Activated CD8-positive, alpha-beta memory T cell treated with anti-CD3 and anti-CD28 coated beads, Interleukin-2, amount 10 ng/mL, durations not matched to agents 7 days and 5 days (primary cell): ENCODE results near the gene EPN3. TPM values are rescaled to one million over a fixed set of nuclear protein-coding genes. Genes with fewer than 3 reads are reported as not detected.

Source experiments
- ATAC-seq: fragments of 150-1000 bp; cut with Tn5 transposase; one replicate; pipeline ENCODE4 v1.10.0; 2021; ENCODE audit warnings: moderate library complexity
- CTCF ChIA-PET: fragments of 350-600 bp; sonication (Branson Sonifier 250); formaldehyde crosslinking; loops from one replicate; lab custom pipeline; 2021; ENCODE audit warnings: antibody characterized with exemption; lab: Charles Lee
- DNase-seq: peaks from one replicate; pipeline ENCODE4 v3.0.0-alpha.2; 2020
- H3K27ac Mint-ChIP-seq: one replicate; pipeline ENCODE4 v1.8.0; 2021; ENCODE audit warnings: mild to moderate bottlenecking, mixed read lengths
- H3K27me3 Mint-ChIP-seq: one replicate; pipeline ENCODE4 v1.8.0; 2021; ENCODE audit warnings: mixed read lengths
- H3K36me3 Mint-ChIP-seq: one replicate; pipeline ENCODE4 v1.8.0; 2021; ENCODE audit warnings: mild to moderate bottlenecking, mixed read lengths
- H3K4me1 Mint-ChIP-seq: one replicate; pipeline ENCODE4 v1.8.0; 2021; ENCODE audit warnings: mixed read lengths
- H3K4me3 Mint-ChIP-seq: one replicate; pipeline ENCODE4 v1.8.0; 2021; ENCODE audit warnings: mild to moderate bottlenecking, moderate library complexity, mixed read lengths
- H3K9me3 Mint-ChIP-seq: one replicate; pipeline ENCODE4 v1.8.0; 2022; ENCODE audit warnings: low read depth, mixed read lengths
- total RNA-seq, 2 experiments: library from RNA; stranded (reverse); gene quantifications; one replicate each; pipeline ENCODE4 v1.2.3, GENCODE V29; 2021

Gene EPN3
- total RNA-seq, 2 experiments from 2014 or later = not detected

GRCh38 chr17:50560931-50561745 lies 28.6 kb downstream of the EPN3 start:
- ATAC-seq (no peak), DNase-seq (no peak)
- Mint-ChIP-seq H3K27me3 (peaks cover 69% of the 10 kb centered on the region), H3K27ac (no peak overlapping the region), H3K36me3 (no peaks in the 10 kb centered on the region), H3K4me3 (no peak overlapping the region), H3K4me1 (peaks cover 18% of the 10 kb centered on the region), H3K9me3 (no peaks in the 10 kb centered on the region)
- CTCF ChIA-PET = interaction anchor here (1.0 to 1.7 kb wide), 5 partner anchors 14 to 164 kb away, joined by 3 to 8 read pairs (median 3); partner anchors contain the start of genes LRRC59 and SPATA20

- DNase-seq = no peak
- Mint-ChIP-seq H3K4me1 (peaks cover 18% of the 10 kb centered on the region), H3K36me3 (no peaks in the 10 kb centered on the region), H3K9me3 (no peaks in the 10 kb centered on the region), H3K4me3 (no peak overlapping the region), H3K27me3 (peaks cover 75% of the 10 kb centered on the region), H3K27ac (no peak overlapping the region)
- ATAC-seq = no peak
- CTCF ChIA-PET = interaction anchor here (0.8 to 1.7 kb wide), 5 partner anchors 12 to 164 kb away, joined by 3 to 8 read pairs (median 4); partner anchors contain the start of genes LRRC59 and SPATA20
Observed at GRCh38 chr17:50561746-50562141, 29.2 kb downstream of the EPN3 start.

GRCh38 chr17:50562242-50563091 lies 29.9 kb downstream of the EPN3 start:
- Mint-ChIP-seq H3K9me3 (no peaks in the 10 kb centered on the region), H3K36me3 (no peaks in the 10 kb centered on the region), H3K4me1 (peaks cover 18% of the 10 kb centered on the region), H3K27ac (no peak overlapping the region), H3K4me3 (peak overlapping the region; percentile 21), H3K27me3 (peaks cover 77% of the 10 kb centered on the region)
- ATAC-seq = no peak
- CTCF ChIA-PET = interaction anchor here (0.6 to 1.4 kb wide), 4 partner anchors 13 to 143 kb away, joined by 3 to 4 read pairs (median 4); no protein-coding TSS in a partner anchor
- no peak for DNase-seq

- no peak for DNase-seq
- Mint-ChIP-seq H3K36me3 (no peaks in the 10 kb centered on the region), H3K9me3 (no peaks in the 10 kb centered on the region), H3K4me1 (peaks cover 18% of the 10 kb centered on the region), H3K4me3 (no peak overlapping the region), H3K27me3 (peaks cover 77% of the 10 kb centered on the region), H3K27ac (no peak overlapping the region)
- no peak for ATAC-seq
- CTCF ChIA-PET = interaction anchor here (0.6 to 1.4 kb wide), 2 partner anchors 23 to 142 kb away, joined by 3 to 4 read pairs; no protein-coding TSS in a partner anchor
Observed at GRCh38 chr17:50563092-50563511, 30.6 kb downstream of the EPN3 start.

- Mint-ChIP-seq H3K4me3 (no peak overlapping the region), H3K27me3 (peaks cover 61% of the 10 kb centered on the region), H3K4me1 (peaks cover 7% of the 10 kb centered on the region), H3K27ac (no peak overlapping the region), H3K36me3 (no peaks in the 10 kb centered on the region), H3K9me3 (no peaks in the 10 kb centered on the region)
- DNase-seq = no peak
- ATAC-seq = no peak
- CTCF ChIA-PET = no interaction called here
Observed at GRCh38 chr17:50564916-50565315, 32.4 kb downstream of the EPN3 start.

GRCh38 chr17:50565402-50566350 lies 33.1 kb downstream of the EPN3 start:
- no peaks in the 10 kb centered on the region for H3K36me3 Mint-ChIP-seq
- peaks cover 58% of the 10 kb centered on the region for H3K27me3 Mint-ChIP-seq
- CTCF ChIA-PET = no interaction called here
- H3K27ac Mint-ChIP-seq = no peak overlapping the region
- H3K4me1 Mint-ChIP-seq = peaks cover 4% of the 10 kb centered on the region
- H3K9me3 Mint-ChIP-seq = no peaks in the 10 kb centered on the region
- no peak for ATAC-seq
- no peak overlapping the region for H3K4me3 Mint-ChIP-seq
- DNase-seq = no peak

GRCh38 chr17:50566886-50567285 lies 34.4 kb downstream of the EPN3 start:
- Mint-ChIP-seq H3K27ac (no peak overlapping the region), H3K9me3 (no peaks in the 10 kb centered on the region), H3K4me3 (no peak overlapping the region), H3K4me1 (peaks cover 4% of the 10 kb centered on the region), H3K36me3 (no peaks in the 10 kb centered on the region), H3K27me3 (peaks cover 60% of the 10 kb centered on the region)
- CTCF ChIA-PET = no interaction called here
- ATAC-seq (no peak), DNase-seq (no peak)

GRCh38 chr17:50568659-50569058 lies 36.1 kb downstream of the EPN3 start:
- Mint-ChIP-seq H3K4me3 (no peak overlapping the region), H3K4me1 (no peaks in the 10 kb centered on the region), H3K27me3 (peaks cover 45% of the 10 kb centered on the region), H3K36me3 (no peaks in the 10 kb centered on the region), H3K27ac (no peak overlapping the region), H3K9me3 (no peaks in the 10 kb centered on the region)
- no peak for ATAC-seq
- CTCF ChIA-PET = no interaction called here
- DNase-seq = no peak

GRCh38 chr17:50569592-50569991 lies 37.1 kb downstream of the EPN3 start:
- no peak for ATAC-seq
- Mint-ChIP-seq H3K4me3 (no peak overlapping the region), H3K9me3 (no peaks in the 10 kb centered on the region), H3K36me3 (no peaks in the 10 kb centered on the region), H3K27me3 (peaks cover 37% of the 10 kb centered on the region), H3K4me1 (no peaks in the 10 kb centered on the region), H3K27ac (no peak overlapping the region)
- no peak for DNase-seq
- CTCF ChIA-PET = no interaction called here

- no peak for ATAC-seq
- H3K4me1 Mint-ChIP-seq = no peaks in the 10 kb centered on the region
- no peak for DNase-seq
- no peaks in the 10 kb centered on the region for H3K9me3 Mint-ChIP-seq
- CTCF ChIA-PET = no interaction called here
- no peak overlapping the region for H3K27ac Mint-ChIP-seq
- no peak overlapping the region for H3K4me3 Mint-ChIP-seq
- H3K27me3 Mint-ChIP-seq = peaks cover 33% of the 10 kb centered on the region
- H3K36me3 Mint-ChIP-seq = no peaks in the 10 kb centered on the region
Observed at GRCh38 chr17:50570032-50570431, 37.5 kb downstream of the EPN3 start.

GRCh38 chr17:50570528-50570927 lies 38.0 kb downstream of the EPN3 start:
- no peak for DNase-seq
- H3K9me3 Mint-ChIP-seq = no peaks in the 10 kb centered on the region
- H3K4me1 Mint-ChIP-seq = no peaks in the 10 kb centered on the region
- peaks cover 28% of the 10 kb centered on the region for H3K27me3 Mint-ChIP-seq
- no peak overlapping the region for H3K4me3 Mint-ChIP-seq
- CTCF ChIA-PET = interaction anchor here (1.2 kb wide), 1 partner anchor 55 kb away, joined by 4 read pairs; no protein-coding TSS in a partner anchor
- ATAC-seq = no peak
- no peaks in the 10 kb centered on the region for H3K36me3 Mint-ChIP-seq
- peak overlapping the region; percentile 13 for H3K27ac Mint-ChIP-seq

GRCh38 chr17:50571681-50572080 lies 39.1 kb downstream of the EPN3 start:
- CTCF ChIA-PET = interaction anchor here (1.1 to 1.2 kb wide), 2 partner anchors 54 to 59 kb away, joined by 4 read pairs; no protein-coding TSS in a partner anchor
- Mint-ChIP-seq H3K4me1 (no peaks in the 10 kb centered on the region), H3K27ac (no peak overlapping the region), H3K4me3 (no peak overlapping the region), H3K27me3 (peaks cover 18% of the 10 kb centered on the region), H3K36me3 (no peaks in the 10 kb centered on the region), H3K9me3 (no peaks in the 10 kb centered on the region)
- no peak for DNase-seq
- no peak for ATAC-seq
